A549 treated with ZK216348 at 1 μM for 4 hours (cell line): Measurements from ENCODE around the gene FHIP2A. TPM values are rescaled to one million over a fixed set of nuclear protein-coding genes. Genes with fewer than 3 reads are reported as not detected.

ENCODE experiments used
- total RNA-seq: library from RNA; stranded (reverse); fragments of 200-300 nt; extraction: Qiagen RNA extraction; gene quantifications from 5 replicates; pipeline ENCODE4 v1.2.3, GENCODE V29; 2022; ENCODE audit warnings: low read depth

FHIP2A gene, protein sequence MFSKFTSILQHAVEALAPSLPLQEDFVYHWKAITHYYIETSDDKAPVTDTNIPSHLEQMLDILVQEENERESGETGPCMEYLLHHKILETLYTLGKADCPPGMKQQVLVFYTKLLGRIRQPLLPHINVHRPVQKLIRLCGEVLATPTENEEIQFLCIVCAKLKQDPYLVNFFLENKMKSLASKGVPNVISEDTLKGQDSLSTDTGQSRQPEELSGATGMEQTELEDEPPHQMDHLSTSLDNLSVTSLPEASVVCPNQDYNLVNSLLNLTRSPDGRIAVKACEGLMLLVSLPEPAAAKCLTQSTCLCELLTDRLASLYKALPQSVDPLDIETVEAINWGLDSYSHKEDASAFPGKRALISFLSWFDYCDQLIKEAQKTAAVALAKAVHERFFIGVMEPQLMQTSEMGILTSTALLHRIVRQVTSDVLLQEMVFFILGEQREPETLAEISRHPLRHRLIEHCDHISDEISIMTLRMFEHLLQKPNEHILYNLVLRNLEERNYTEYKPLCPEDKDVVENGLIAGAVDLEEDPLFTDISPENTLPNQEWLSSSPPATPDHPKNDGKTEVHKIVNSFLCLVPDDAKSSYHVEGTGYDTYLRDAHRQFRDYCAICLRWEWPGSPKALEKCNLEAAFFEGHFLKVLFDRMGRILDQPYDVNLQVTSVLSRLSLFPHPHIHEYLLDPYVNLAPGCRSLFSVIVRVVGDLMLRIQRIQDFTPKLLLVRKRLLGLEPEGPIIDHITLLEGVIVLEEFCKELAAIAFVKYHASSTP
- 5.6 to 12.4 TPM (median 10.3 TPM) in 5 replicates for total RNA-seq

DNA sequence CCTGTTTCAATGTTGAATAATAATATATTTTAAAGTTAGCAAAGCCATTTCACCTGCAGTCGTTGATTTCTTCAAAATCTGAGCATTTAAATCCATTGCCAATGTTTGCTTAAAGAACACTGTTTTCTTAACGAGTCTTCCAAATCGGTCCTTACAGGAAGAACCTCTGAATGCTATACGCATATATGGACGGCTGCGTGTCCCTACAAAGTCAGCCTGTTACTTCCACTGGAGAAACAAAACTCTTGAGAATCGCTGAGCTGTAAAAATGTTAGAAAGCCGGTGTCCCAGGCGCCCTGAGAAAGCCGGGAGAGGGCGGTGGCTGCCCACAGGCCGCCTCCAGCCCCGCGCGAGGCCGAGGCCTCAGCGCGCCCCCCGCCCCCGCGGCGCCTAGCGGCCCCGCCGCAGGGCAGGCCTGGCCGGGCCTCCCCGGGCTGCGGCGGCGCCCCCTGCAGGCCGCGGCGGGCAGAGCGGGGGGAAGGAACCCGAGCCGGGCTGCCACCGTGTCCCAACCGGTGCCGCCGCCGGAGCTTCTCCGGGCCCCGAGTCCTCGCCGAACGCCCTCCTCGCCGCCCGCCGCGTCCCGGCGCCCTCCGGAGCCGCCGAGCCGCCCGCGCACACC lies at the start of gene FHIP2A:
Gene FHIP2A (plus strand): TSS at position 488 of the 622 bp plus-strand sequence. CDS start 299 bp downstream, outside the sequence.

Other genes starting within 250 kb of the FHIP2A start
- gene ABLIM1, start 163.5 kb upstream of the FHIP2A start, total RNA-seq: 28.7 to 44.0 TPM (median 34.1 TPM) in 5 replicates
- 11.3 to 18.7 TPM (median 15.9 TPM) in 5 replicates for gene TRUB1, start 116.4 kb downstream of the FHIP2A start, total RNA-seq